ENCODE measurements around the gene LCE3A. TPM values are rescaled to one million over a fixed set of nuclear protein-coding genes. Genes with fewer than 3 reads are reported as not detected.
"Not testable (repeated sequence)": the region's sequence is repeated elsewhere in the genome, so short reads cannot be mapped to it uniquely, and the experiment has no call there.

Gene LCE3A, protein sequence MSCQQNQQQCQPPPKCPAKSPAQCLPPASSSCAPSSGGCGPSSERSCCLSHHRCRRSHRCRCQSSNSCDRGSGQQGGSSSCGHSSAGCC
- total RNA-seq: not detected in 3 replicates

DNA sequence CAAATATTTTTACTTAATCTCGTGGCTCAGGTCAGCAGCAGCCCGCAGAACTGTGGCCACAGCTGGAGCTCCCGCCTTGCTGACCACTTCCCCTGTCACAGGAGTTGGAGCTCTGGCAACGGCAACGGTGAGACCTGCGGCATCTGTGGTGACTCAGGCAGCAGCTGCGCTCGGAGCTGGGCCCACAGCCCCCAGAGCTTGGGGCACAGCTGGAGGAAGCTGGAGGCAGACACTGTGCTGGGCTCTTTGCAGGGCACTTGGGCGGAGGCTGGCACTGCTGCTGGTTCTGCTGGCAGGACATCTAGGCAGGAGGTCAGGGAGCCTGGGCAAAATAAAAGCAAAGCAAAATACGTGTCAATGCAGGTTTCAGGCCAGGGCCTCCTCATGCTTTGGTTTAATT lies at the start of gene LCE3A:
Gene LCE3A, minus strand, starts transcription at position 301 of the 400 bp plus-strand sequence. Its CDS starts 0 bp downstream, at position 301.
- no peak for DNase-seq (ENCODE audit: low spot score in 2 of 2, unreplicated experiment in 2 of 2)
- H3K36me3 Mint-ChIP-seq: peaks cover 5% of the 10 kb centered on the region
- no peaks in the 10 kb centered on the region for H3K4me1 Mint-ChIP-seq
- TF ChIP-seq, protein P1, sequence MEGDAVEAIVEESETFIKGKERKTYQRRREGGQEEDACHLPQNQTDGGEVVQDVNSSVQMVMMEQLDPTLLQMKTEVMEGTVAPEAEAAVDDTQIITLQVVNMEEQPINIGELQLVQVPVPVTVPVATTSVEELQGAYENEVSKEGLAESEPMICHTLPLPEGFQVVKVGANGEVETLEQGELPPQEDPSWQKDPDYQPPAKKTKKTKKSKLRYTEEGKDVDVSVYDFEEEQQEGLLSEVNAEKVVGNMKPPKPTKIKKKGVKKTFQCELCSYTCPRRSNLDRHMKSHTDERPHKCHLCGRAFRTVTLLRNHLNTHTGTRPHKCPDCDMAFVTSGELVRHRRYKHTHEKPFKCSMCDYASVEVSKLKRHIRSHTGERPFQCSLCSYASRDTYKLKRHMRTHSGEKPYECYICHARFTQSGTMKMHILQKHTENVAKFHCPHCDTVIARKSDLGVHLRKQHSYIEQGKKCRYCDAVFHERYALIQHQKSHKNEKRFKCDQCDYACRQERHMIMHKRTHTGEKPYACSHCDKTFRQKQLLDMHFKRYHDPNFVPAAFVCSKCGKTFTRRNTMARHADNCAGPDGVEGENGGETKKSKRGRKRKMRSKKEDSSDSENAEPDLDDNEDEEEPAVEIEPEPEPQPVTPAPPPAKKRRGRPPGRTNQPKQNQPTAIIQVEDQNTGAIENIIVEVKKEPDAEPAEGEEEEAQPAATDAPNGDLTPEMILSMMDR (IDR thresholded peaks at IDR 0.05; ENCODE audit: unreplicated experiment): no peak
- no peak within 1 kb of the TSS for H3K27ac Mint-ChIP-seq
- H3K9me3 Mint-ChIP-seq: peaks cover 71% of the 10 kb centered on the region
- no peaks in the 10 kb centered on the region for H3K27me3 Mint-ChIP-seq (ENCODE audit: low read depth)
- H3K4me3 Mint-ChIP-seq: no peak within 1 kb of the TSS

DNA sequence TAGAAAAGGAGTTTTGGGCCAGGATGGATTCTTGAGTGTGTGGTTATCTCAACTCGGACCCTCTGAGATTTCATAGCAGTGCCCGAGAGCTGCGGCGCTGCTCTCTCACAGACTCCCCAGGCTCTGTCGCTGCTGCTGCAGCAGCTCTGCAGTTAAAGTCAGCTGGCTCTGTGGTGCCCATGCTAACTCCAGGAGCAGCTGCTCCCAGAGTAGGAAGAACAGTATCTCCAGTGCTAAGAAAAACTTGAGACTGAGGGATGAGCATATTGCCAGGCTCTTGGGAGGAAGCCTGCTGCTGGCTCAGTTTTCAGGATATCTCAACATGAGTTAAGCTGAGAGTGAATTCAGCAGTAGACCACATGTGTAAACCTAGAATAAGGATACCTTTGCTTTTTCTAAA lies 44.7 kb upstream of the LCE3A start:
- Mint-ChIP-seq H3K36me3 (peaks cover 2% of the 10 kb centered on the region), H3K27ac (no peak overlapping the region), H3K9me3 (peaks cover 78% of the 10 kb centered on the region), H3K27me3 (ENCODE audit: low read depth) (no peaks in the 10 kb centered on the region), H3K4me1 (no peaks in the 10 kb centered on the region), H3K4me3 (no peak overlapping the region)
- TF ChIP-seq, protein P1 (IDR thresholded peaks at IDR 0.05; ENCODE audit: unreplicated experiment): no peak
- no peak for DNase-seq (ENCODE audit: low spot score in 2 of 2, unreplicated experiment in 2 of 2)

DNA sequence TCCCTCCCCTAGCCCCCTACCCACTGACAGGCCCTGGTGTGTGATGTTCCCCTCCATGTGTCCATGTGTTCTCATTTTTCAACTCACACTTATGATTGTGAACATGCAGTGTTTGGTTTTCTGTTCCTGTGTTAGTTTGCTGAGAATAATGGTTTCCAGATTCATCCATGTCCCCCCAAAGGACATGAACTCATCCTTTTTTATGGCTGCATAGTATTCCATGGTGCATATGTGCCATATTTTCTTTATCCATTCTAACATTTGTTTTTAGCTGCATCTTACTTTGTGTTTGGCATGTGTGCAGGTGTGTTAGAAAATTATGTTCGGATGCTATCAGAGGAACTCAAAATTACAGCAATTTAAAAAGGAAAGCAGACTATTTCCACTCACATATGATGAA lies 43.3 kb upstream of the LCE3A start:
- H3K4me1 Mint-ChIP-seq; H3K27ac Mint-ChIP-seq; DNase-seq (ENCODE audit: low spot score in 2 of 2, unreplicated experiment in 2 of 2); H3K27me3 Mint-ChIP-seq (ENCODE audit: low read depth); H3K36me3 Mint-ChIP-seq; H3K4me3 Mint-ChIP-seq: not testable (repeated sequence)
- peaks cover 76% of the 10 kb centered on the region for H3K9me3 Mint-ChIP-seq

DNA sequence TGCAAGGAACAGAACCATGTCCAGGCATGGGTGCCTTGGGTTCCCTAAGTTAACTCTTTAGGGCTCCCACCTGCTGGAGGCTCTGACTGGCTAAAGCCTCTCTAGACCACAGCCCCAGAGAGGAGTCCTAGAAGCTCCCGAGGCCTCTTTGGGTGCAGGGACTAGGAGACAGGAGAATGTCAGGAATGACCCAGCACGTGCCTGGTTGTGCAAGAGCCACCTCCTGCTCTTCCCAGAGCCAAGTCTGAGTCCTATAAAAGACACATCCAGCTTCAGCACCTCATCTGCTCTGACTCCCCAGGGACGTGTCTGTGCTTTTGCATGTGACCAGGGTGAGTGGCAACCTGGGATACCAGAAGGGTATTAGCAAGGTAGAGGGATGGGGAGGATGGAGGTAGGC lies 40.2 kb upstream of the LCE3A start, which contains the start of gene LCE2D:
Gene LCE2D, plus strand, starts transcription at position 283 of the 400 bp plus-strand sequence. CDS start 726 bp downstream, outside the sequence.
- H3K36me3 Mint-ChIP-seq: peaks cover 2% of the 10 kb centered on the region
- H3K4me3 Mint-ChIP-seq: no peak within 1 kb of the TSS
- no peak within 1 kb of the TSS for H3K27ac Mint-ChIP-seq
- H3K9me3 Mint-ChIP-seq: peaks cover 73% of the 10 kb centered on the region
- H3K27me3 Mint-ChIP-seq (ENCODE audit: low read depth): no peaks in the 10 kb centered on the region
- H3K4me1 Mint-ChIP-seq: no peaks in the 10 kb centered on the region
- TF ChIP-seq, protein P1 (IDR thresholded peaks at IDR 0.05; ENCODE audit: unreplicated experiment): no peak
- DNase-seq (ENCODE audit: low spot score in 2 of 2, unreplicated experiment in 2 of 2): no peak

DNA sequence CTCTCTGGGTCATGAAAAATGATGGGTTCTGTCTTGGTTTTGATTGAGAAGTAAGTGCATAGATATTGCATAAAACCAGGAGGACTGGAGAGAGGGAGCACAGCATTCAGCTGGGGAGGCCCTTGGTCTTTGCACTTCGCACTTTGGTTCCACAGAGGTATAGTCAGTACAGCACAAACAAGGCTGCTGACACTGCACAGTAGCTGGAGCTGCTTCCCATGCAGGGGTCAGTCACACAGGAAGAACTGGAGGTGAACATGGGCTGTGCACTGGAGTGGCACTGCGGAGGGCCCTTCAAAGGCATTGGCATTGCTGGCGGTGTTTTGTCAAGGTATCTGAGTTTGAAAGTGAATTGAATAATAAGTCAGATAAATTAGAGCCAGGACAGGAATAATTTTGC lies 35.7 kb upstream of the LCE3A start:
- Mint-ChIP-seq H3K27me3 (ENCODE audit: low read depth) (no peaks in the 10 kb centered on the region), H3K27ac (no peak overlapping the region), H3K4me3 (no peak overlapping the region), H3K4me1 (no peaks in the 10 kb centered on the region), H3K9me3 (peaks cover 76% of the 10 kb centered on the region), H3K36me3 (peaks cover 2% of the 10 kb centered on the region)
- TF ChIP-seq, protein P1 (IDR thresholded peaks at IDR 0.05; ENCODE audit: unreplicated experiment): no peak
- DNase-seq (ENCODE audit: low spot score in 2 of 2, unreplicated experiment in 2 of 2): no peak

DNA sequence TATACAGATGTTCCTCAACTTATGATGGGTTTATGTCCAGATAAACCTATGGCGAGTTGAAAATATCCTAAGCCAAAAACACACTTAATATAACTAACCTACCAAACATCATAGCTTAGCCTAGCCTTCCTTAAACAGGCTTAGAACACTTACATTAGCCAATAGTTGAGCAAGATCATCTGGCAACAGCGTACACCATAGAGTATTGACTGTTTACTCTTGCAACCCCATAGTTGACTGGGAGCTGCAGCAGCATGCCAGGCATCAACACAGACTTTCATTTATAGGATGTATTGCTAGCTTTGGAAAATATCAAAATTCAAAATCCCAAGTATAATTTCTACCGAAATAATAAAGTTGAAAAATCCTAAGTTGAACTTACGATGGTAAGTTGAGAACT lies 34.8 kb upstream of the LCE3A start:
- H3K4me1 Mint-ChIP-seq: no peaks in the 10 kb centered on the region
- peaks cover 2% of the 10 kb centered on the region for H3K36me3 Mint-ChIP-seq
- H3K27ac Mint-ChIP-seq: no peak overlapping the region
- H3K4me3 Mint-ChIP-seq: no peak overlapping the region
- no peak for DNase-seq (ENCODE audit: low spot score in 2 of 2, unreplicated experiment in 2 of 2)
- TF ChIP-seq, protein P1 (IDR thresholded peaks at IDR 0.05; ENCODE audit: unreplicated experiment): no peak
- H3K9me3 Mint-ChIP-seq: peaks cover 78% of the 10 kb centered on the region
- no peaks in the 10 kb centered on the region for H3K27me3 Mint-ChIP-seq (ENCODE audit: low read depth)
